NCI-H2171 (cell line): ENCODE data around the gene CAMK2B.
A peak's percentile ranks its signal among the peaks of the same experiment; 100 is the strongest.

Experiments
- DNase-seq: peaks from one replicate; lab custom pipeline; 2025; lab: John Stamatoyannopoulos, UW

The CAMK2B gene

DNA sequence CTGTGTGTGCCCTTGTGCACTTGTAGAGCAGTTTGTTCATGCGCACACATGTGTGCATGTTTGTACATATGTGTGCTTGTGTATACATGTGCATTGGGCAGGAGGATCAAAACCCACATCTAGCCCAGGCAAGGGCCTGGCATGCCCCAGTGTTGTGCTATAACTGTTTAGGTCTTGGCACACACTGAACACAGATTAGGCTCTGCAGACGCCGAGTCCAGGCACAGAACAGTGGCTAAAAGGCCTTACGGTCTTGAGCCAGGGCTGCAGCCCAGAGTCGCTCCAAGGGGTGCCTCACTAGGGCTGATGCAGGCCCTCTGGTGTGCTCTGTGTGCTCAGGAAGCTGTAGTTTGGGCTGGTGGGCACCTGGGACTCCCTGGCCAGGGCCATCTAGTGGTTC lies 68.9 kb downstream of the CAMK2B start:
- DNase-seq: no peak

DNA sequence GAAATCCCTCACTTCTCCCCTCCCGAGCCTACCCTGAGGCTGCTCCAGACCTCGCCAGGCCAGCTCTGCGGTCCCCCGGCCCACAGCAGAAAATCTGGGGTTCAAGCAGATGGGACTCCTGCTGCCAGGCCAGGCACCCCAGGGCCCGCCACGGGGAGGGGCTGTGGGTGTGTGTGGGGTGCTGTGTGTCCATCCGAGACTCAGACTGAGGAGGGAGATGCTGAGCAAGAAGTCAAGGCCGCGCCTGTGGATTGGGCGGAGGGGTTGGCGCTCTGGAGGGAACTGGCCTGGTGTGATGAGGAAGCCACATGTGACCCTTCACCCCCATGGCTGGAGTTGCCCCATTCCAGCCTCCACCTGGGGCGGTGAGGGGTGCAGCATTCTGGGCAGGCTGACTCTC lies 73.5 kb downstream of the CAMK2B start:
- DNase-seq: no peak

DNA sequence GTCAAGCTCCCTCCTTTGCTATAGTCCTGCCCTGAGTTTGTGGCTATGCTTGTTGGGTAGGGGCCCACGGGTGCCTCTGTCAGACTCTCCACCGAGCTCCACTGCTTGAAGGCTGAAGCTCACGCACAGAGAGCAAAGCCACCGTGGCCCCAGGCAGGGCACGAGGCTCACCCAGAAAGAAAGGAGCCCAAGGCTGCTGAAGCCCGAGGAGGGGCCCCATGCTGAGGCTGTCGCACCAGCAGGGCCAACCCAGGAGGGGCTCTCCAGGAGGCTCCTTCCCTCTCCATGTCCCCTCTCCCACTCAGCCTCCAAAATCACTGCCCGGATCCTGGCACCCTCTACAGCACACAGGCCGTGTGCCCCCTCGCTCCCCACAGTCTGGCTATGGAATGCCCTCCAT lies 74.1 kb downstream of the CAMK2B start:
- DNase-seq: no peak

DNA sequence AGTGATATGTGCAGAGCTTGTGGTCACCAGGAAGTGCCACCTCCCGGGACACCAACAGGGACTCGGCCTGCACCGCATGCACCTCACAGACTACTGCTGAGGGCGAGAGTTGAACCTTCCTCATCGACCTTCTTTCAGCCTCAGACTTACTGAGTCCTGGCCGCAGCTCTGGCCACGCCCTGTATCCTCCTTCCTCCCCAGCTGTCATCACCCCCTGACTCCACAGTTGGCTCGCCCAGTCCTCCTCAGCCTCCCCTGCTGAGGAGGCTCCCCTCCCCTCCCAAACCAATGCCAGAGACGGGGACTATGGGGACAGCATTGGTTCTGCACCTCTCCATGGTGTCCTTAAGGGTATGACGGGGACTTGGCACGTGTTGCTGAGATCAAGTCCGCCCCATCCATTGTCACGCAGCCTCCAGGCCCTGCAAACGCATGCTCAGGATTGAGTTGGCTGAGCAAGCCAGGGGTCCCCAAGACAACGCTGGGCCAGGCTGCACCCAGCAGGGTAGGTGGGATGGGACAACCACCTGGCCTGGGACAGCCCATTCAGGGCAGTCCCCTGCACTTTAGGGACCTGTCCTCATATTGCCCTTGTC lies 75.7 kb downstream of the CAMK2B start:
- DNase-seq: no peak

DNA sequence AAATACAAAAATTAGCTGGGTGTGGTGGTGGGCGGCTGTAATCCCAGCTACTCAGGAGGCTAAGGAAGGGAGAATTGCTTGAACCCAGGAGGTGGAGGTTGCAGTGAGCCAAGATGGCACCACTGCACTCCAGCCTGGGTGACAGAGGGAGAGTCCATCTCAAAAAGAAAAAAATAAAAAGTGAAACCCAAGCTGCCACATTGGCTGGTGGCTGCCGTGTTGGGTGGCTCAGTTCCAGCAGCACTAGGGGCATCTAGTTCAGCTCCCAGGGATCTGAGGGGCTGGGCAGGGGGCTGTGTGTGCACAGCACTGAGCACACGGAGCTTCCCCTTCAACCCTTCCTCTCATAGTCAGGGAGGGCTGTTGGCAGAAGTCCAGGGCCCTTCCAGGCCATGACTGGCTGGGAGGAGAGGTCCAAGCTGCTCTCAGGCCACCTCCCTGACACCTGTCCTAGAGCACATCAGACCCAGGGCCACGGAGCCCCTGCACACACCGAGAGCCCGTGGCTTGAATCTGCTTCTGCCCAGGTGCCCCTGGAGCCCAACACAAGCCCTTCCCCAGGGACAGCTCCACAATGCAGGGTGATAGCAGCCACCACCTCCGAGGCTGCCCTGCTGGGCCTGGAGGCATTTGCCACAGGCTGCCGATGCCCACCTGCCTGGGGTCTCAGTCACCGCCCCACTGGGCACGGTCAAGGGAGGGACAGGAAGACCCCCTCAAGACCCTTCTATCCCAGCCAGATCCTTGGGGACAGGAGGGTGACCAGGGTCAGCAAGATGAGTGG lies 77.3 kb downstream of the CAMK2B start:
- no peak for DNase-seq

DNA sequence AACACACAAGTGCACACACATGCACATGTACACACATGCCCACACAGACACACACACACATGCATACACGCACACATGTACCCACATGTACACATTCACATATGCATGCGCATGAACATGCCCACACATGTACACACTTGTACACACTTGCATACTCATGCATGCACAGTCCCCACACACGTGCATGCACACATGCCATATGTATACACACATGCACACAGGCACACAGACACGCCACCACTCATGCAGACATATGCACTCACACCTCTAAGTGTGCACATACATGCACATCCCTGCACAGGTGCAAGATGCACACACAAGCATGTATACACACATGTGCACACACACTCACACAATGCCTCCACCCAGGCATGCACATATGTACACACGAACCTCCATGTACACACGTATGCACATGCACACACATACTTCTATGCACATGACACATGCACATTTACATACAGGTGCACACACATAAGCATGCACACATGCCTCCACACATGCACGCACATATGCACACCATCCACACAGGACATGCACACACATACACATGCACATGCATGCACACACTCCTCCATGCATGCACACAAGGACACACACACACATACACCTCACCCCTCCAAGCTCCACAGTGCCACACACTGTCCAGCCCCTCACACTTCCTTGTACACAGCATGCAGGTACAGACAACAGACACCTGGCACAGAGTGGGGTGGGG lies 78.8 kb downstream of the CAMK2B start:
- no peak for DNase-seq

DNA sequence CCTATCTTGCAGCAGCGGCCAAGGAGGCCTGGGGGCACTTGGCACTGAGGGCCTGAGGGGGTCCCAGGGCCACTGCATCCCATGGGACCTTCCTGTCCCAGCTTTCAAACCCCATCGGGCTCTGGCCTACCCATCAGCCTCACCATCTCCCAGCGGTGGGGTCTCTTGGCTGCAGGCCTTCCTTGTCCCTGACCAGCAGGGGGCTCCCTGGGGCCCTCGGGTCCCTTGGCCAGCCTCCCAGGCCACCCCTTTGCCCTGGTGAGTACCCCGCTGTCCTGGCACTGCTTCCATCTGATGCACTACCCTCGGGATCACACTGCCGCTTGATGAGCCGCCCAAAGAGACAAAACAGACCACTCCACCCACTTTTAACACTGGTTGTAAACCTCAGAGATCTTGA lies 81.1 kb downstream of the CAMK2B start:
- DNase-seq: no peak

DNA sequence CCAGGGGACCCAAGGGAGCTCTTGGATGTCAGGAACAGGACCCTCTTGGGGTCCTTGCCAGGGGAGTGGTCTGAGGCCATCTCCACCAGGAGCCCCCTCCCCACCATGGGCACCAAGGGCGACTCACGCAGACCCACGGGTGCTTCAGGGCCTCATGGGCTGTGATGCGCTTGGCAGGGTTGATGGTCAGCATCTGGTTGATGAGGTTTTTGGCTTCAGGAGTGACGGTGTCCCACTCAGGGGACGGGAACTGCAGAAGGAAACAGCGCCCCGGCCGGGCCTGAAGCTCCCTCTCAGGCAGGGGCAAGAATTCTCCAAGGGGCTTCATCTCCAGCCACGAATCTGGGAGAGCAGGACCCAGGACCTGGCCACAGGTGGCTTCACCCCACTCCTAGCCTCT lies 83.3 kb downstream of the CAMK2B start:
- no peak for DNase-seq

DNA sequence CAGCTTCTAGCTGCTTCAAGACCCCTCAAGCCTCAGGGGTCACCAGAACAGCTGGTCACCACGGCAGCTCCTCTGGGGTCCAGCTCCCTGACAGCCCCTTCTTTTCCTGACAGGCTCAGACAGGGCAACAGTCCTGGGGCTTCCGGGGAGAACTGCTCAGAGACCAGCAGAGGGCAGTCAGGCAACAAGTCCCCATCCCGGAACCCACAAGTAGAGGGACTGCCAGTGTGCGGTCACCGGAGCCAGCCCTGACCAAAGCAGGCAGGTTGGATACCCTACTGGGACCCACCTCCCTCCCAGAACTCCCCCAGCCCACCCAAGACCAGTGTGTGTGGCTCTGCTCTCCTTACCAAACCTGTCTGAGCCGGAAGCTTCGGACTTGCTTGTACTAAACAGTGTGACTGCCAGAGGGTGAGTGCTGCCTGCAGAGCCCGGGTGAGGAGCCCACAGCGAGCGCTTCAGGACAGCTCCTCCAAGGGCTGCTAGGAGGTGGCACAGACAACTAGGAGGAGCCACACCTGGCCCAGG lies 84.3 kb downstream of the CAMK2B start:
- DNase-seq: peak; percentile 39

DNA sequence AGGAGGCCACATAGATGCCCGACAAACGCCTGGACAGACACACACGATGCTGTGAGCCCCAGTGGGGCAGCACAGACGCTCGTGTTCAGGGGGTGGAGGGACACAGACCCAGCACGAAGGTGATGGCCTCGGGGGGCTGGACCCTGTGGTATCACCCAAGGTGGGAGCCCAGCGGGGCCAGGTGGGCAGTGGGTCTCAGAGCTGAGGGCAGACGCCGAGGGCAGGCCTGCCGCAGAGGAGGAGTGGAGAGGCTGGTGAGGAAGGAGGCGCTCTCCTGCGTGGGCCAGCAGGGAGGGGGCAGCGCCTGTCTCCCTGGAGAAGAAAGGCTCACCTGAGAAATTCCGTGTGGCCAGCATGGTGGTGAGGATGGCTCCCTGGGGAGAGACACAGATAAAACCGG lies 85.0 kb downstream of the CAMK2B start:
- no peak for DNase-seq

DNA sequence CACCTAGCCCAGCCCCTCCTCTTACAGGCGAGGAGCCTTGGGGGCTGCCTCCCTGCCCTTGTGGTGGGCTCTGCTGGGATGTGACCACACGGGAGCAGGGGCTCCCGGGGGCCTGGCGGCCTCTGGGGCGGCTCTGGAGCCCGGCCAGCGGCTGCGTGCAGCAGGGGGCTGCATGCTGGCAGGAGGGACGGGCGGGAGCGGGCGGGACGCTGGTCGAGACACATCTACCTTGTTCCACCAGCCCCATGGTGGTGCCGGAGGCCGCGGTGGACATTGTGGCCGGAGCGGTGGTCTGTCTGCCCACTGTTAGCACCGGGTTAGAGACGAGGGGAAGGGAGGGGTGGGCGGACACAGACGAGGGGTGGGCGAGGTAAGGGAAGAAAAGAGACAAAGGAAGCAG lies 86.0 kb downstream of the CAMK2B start:
- no peak for DNase-seq

DNA sequence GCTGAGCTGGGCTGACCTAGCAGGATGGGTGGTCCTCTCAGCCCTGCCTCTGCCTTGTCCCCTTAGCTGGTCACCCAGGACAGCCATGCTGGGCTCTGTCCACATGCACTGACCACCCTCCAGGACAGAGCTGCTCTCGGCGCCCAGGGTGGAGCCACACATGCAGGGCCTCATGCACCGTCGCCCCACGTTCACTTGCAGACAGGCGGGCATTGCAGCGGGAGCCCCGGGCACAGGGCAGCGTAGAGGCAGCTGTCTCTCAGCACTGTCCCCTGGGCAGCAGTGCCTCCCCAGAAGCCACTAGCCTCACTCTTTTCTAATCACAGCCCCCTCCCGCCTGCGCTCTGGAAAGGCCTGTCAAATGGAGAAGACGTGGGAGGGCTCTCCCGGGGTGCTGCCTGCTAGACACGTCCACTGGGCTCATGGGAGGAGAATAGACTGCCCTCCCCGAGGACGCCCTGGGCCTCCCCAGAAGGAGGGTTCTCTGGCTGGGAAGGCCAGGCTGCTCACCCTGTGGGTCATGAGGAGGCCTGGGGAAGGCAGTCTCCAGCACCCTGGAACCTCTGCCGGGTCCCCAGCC lies 87.2 kb downstream of the CAMK2B start:
- DNase-seq: no peak

DNA sequence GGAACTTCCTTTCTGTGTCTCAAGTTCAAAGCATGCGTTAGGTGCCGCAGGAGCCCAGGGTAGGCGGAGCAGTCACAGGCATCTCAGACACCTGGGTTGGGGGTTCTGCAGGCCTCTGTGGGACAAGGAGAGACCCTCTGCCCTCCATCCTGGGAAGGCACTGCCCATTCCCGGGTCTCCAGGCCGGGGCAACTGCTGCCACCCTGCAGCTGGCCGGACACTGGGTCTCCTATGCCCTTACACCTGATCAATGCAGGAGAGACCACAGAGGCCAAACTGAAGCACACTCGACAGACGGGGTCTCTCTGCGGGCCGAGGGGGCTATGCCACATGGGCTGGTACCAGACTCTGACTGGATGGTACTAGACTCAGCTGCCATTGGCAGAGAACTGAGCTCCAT lies 87.7 kb downstream of the CAMK2B start:
- no peak for DNase-seq

DNA sequence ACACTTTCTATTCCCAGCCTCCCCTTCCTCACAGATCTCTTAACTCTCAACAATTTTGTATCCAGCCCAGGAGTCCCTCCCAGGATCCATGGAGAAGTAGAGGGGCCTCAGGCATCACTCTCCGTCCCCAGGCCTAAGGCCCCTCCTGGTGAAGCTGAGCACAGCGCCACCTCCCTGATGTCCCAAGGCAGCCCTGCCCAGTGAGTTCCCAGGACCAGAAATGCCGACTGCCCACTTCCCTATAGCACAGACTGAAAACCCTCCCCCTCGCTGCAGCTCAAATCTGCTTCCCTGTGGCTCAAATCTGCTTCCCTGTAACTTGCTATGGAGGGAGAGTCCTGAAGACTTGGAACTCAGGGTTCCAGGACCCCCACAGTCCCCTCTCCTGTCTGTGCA lies 89.1 kb downstream of the CAMK2B start:
- DNase-seq: no peak

DNA sequence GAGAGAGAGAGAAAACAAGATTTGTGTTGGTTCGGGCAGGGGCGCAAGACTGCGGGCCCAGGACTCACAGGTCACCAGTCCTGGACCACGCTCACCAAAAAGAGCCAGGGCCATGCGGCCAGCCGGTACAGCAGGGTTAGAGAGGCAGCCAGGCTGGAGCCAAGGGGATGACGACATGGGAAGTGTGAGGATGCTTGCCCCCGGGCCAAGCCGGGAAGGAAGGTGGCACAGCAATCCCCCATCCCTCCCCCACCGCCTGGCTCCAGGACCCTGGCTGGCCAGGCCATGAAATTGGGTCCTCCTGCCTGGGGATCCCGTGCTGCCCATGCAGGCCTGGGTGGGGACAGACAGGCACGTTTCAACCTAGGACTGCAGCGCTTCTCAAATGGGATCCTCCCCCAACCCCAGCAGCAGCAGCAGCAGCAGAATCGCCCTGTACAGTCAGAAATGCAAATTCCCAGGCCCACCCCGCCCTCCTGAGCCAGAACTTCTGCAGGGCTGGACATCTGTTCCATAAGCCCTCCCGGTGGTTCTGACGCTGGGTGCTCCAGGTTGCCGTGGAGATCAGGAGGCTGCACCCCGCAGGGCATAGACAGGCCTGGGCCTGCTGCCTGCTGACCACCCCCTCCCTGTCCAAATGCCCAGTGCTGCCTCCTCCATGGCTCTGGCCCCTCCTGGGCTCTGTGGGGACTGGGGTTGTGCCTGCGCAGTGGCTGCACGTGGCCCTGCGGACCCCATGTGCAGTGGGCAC lies 89.6 kb downstream of the CAMK2B start:
- no peak for DNase-seq

DNA sequence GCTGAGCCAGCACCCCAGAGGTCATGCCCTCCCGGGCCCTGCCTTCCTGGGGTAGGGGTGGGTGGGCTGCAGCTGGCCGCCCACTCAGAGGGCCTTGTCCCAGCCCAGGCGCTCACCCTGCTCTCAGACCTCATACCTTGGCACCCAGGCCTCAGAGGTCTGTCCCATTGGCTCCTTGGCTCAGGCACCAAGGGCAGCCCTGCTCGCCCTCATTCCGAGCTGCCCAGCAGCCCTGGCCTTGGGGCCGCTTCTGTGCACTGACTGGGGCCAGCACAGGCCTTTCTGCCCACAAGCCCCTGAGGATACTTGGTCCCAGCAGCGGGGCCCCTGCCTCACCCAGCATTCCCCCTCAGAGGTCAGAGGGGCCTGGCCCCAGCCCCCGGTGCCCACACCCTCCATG lies 90.3 kb downstream of the CAMK2B start:
- no peak for DNase-seq

DNA sequence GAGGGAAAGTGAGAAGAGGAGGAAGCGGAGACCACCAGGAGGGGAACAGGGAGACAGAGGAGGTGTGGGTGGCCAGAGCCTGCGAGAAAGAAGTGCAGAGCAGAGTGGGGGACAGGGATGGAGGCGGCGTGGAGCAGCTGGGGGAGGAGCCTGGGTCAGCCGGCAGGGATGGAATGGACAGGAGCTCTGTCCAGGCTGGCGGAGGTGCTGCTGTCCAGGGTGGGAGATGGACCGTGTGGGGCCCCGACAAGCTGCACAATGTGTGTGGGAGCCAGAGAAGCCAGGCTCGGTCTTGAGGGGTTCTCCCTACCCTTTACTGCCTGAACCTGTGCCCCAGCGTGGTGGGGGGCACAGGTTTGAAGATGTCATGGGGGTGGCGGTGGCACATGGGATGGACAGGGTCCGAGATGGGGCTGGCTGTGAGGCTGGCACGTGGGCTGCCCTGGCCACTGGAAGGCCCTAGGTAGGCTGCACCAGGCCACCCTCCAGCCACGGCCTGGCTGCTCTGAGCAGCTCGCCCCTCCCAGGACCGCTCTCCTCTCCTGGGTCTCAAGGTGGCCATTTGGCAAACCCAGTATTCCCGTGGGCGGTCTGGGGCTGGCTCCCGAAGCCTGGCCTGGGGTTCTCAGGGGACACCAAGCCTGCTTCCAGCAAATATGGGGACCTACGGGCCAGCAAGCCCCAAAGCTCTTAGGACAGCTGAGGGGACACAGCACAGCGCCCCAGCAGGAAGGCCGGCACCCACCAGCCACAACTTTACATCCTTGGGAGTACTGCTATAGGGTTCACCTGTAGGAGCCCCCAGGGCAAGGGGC lies 92.3 kb downstream of the CAMK2B start:
- no peak for DNase-seq

DNA sequence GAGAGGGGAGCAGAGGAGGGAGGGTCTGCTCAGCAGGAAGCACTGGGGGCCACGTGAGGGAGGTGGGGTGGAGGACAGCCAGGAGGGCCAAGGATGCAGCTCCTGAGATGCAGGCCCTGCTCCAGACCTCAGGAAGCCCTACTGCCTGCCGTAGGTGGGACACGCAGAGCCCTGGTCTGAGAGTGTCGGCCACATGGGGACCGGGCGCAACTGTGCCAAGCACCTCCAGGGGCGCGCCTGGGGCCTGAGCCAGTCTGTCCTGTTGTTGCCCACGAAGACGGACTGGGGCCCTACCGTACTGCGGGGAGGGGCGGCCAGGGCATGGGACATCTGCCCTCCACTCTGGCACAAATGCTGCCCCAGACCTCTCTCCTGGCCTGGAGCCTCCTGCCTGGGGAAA lies 93.0 kb downstream of the CAMK2B start:
- DNase-seq: no peak

DNA sequence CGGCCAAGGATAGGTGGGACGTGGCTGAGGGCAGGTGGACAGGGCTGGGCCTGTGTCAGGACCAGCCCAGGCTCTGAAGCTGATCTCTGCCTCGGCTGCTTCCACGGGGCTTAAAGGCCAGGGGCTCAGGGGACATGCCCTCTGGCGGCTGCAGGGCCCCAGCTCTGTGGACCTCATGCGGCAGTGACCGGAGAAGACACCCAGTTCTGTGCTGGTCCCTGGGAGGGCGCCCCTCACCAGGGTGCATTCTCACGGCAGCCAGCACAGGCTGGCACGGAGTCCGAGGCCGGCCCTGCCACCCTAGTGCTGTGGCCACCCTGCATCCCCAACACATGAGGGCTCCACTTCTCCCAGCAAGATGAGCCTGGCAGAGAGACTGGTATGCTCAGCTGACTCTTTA lies 94.3 kb downstream of the CAMK2B start:
- DNase-seq: no peak

DNA sequence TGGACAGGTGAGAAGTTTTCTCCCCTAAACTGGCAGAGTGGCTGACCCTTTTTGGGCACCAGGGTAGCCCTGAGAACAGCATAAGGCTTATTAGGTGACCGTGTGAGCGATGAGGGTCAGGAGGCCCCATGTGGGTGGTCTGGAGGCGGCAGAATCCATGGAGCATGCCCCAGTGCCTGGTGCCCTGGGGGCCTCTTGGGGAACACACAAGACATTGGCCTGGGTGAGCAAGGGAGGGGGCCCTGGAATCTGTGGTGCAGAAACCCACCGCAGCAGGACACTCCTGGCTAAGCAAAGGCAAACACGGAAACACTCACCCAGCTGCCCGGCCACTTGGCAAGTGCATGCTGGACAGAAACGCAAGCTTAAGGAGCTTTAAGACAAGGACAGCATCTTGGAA lies 95.1 kb downstream of the CAMK2B start:
- DNase-seq: no peak

DNA sequence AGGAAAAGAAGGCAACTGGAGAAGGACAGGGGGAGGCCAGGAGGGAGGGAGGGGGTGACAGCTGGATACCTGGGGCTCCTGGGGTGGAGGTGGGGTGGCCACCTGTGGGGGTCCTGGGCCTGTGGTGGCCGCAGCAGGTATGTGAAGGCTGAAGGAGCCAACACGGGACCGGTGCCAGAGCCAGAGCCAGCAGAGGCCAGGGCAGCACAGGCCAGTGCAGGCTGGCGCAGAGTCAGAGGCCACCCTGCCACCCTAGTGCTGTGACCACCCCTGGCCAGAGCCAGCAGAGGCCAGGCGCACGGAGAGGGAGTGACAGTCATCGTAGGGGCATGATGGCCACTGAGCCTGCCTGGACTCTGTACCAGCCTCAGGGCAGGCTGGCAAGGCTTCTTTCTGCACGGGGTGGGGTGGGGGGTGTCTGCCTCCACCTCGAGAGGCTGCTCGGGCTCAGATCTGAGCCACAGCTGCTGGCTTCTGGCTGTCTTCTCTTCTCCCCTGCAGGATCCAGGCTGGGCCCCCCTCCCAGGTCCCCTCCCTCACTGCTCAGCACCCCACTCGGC lies 95.8 kb downstream of the CAMK2B start:
- DNase-seq: no peak
